Vagina (tissue), 2 donors: ENCODE results near the gene MMP12. TPM values are rescaled to one million over a fixed set of nuclear protein-coding genes. Genes with fewer than 3 reads are reported as not detected.

Experiments
- DNase-seq, 2 donors: peaks; one replicate each; pipeline ENCODE4 v3.0.0-alpha.2; 2017; ENCODE audit errors: extremely low spot score in 2 of 2
- H3K27ac ChIP-seq: fragments of 200-600 bp; sonication (generic); one replicate; pipeline ENCODE4 v1.5.1; 2019
- H3K27me3 ChIP-seq: fragments of 200-600 bp; sonication (generic); one replicate; pipeline ENCODE4 v1.5.1; 2019
- H3K36me3 ChIP-seq, 2 donors: fragments of 200-600 bp; sonication (generic); one replicate each; pipeline ENCODE4 v1.5.1; 2017 to 2019
- H3K4me1 ChIP-seq: fragments of 200-600 bp; sonication (generic); one replicate; pipeline ENCODE4 v1.5.1; 2019
- H3K4me3 ChIP-seq, 2 donors: fragments of 200-600 bp; sonication (generic); 1 replicate in 1 of 2; 2 replicates in 1 of 2; pipeline ENCODE4 v1.5.1; 2016 to 2019
- H3K9me3 ChIP-seq: fragments of 200-600 bp; sonication (generic); one replicate; pipeline ENCODE4 v1.5.1; 2019
- CTCF ChIP-seq, 3 experiments: fragments of 450-650 bp in 2 of 3; fragments of 200-600 bp in 1 of 3; sonication (generic) in 1 of 3; IDR thresholded peaks; one replicate each; pipeline ENCODE4 v1.5.1; 2017 to 2019; ENCODE audit warnings: antibody characterized with exemption in 3 of 3, mild to moderate bottlenecking in 2 of 3, moderate library complexity in 2 of 3
- POLR2A ChIP-seq, 2 donors: fragments of 450-650 bp; IDR thresholded peaks; one replicate each; pipeline ENCODE4 v1.6.1; 2017; ENCODE audit warnings: antibody characterized with exemption in 2 of 2, mild to moderate bottlenecking in 2 of 2, moderate library complexity in 2 of 2
- POLR2AphosphoS5 ChIP-seq, 2 donors: sonication (generic); formaldehyde crosslinking; IDR thresholded peaks; one replicate each; pipeline ENCODE4 v1.9.0; 2017; ENCODE audit warnings: antibody characterized with exemption in 2 of 2, mild to moderate bottlenecking in 2 of 2, low read depth in 1 of 2; ENCODE audit not compliant: insufficient read depth in 1 of 2
- intact Hi-C: fragments of 100-400 bp; cut with DNase I; formaldehyde crosslinking; loops from one replicate; pipeline ENCODE4 v1.15.1; 2023
- total RNA-seq: library from RNA; depleted of rRNA; stranded (reverse); fragments of >200 nt; gene quantifications from one replicate; pipeline ENCODE4 v1.2.3, GENCODE V29; 2016

Gene MMP12
- total RNA-seq, 1 donor from 2014 or later, result not detected

GRCh38 chr11:102853055-102853454 lies 21.7 kb downstream of the MMP12 start:
- Histone ChIP-seq H3K9me3 (no peaks in the 10 kb centered on the region), H3K4me1 (no peaks in the 10 kb centered on the region), H3K4me3 (no peak overlapping the region), H3K27me3 (no peaks in the 10 kb centered on the region), H3K36me3 (no peaks in the 10 kb centered on the region), H3K27ac (no peak overlapping the region)
- no peak for DNase-seq
- no peak for TF ChIP-seq POLR2A (IDR thresholded peaks at IDR 0.05)
- TF ChIP-seq CTCF (IDR thresholded peaks at IDR 0.05), result no peak
- TF ChIP-seq POLR2AphosphoS5 (IDR thresholded peaks at IDR 0.05; ENCODE audit: insufficient read depth in 1 of 2, low read depth in 1 of 2), result no peak
- intact Hi-C loops, result no loop called here

- H3K9me3 ChIP-seq, result no peaks in the 10 kb centered on the region
- no peaks in the 10 kb centered on the region for H3K4me1 ChIP-seq
- no peak for TF ChIP-seq CTCF (IDR thresholded peaks at IDR 0.05)
- no peak for TF ChIP-seq POLR2AphosphoS5 (IDR thresholded peaks at IDR 0.05; ENCODE audit: insufficient read depth in 1 of 2, low read depth in 1 of 2)
- TF ChIP-seq POLR2A (IDR thresholded peaks at IDR 0.05), result no peak
- H3K27me3 ChIP-seq, result no peaks in the 10 kb centered on the region
- no peak overlapping the region for H3K27ac ChIP-seq
- intact Hi-C loops, result no loop called here
- H3K36me3 ChIP-seq, result no peaks in the 10 kb centered on the region
- DNase-seq, result no peak
- H3K4me3 ChIP-seq, result no peak overlapping the region
These were observed 23.6 kb downstream of the MMP12 start for GRCh38 chr11:102850973-102851745.

GRCh38 chr11:102849311-102849710 lies 25.5 kb downstream of the MMP12 start:
- DNase-seq, result no peak
- Histone ChIP-seq H3K27me3 (no peaks in the 10 kb centered on the region), H3K36me3 (no peaks in the 10 kb centered on the region), H3K4me1 (no peaks in the 10 kb centered on the region), H3K4me3 (no peak overlapping the region), H3K9me3 (no peaks in the 10 kb centered on the region), H3K27ac (no peak overlapping the region)
- TF ChIP-seq POLR2AphosphoS5 (IDR thresholded peaks at IDR 0.05; ENCODE audit: insufficient read depth in 1 of 2, low read depth in 1 of 2) (no peak), CTCF (IDR thresholded peaks at IDR 0.05) (no peak), POLR2A (IDR thresholded peaks at IDR 0.05) (no peak)
- intact Hi-C loops, result no loop called here

GRCh38 chr11:102846292-102846691 lies 28.5 kb downstream of the MMP12 start:
- no peaks in the 10 kb centered on the region for H3K9me3 ChIP-seq
- no peaks in the 10 kb centered on the region for H3K36me3 ChIP-seq
- intact Hi-C loops, result no loop called here
- no peak overlapping the region for H3K4me3 ChIP-seq
- H3K4me1 ChIP-seq, result no peaks in the 10 kb centered on the region
- H3K27ac ChIP-seq, result no peak overlapping the region
- H3K27me3 ChIP-seq, result no peaks in the 10 kb centered on the region
- TF ChIP-seq POLR2AphosphoS5 (IDR thresholded peaks at IDR 0.05; ENCODE audit: insufficient read depth in 1 of 2, low read depth in 1 of 2) (no peak), POLR2A (IDR thresholded peaks at IDR 0.05) (no peak), CTCF (IDR thresholded peaks at IDR 0.05) (no peak)
- no peak for DNase-seq

GRCh38 chr11:102843489-102843888 lies 31.3 kb downstream of the MMP12 start, which contains the start of gene MMP3:
Gene MMP3, minus strand, starts transcription at chr11:102843609. Its CDS starts 63 bp downstream, at chr11:102843546.
- H3K27ac ChIP-seq, result no peak within 1 kb of the TSS
- intact Hi-C loops, result no loop called here
- no peaks in the 10 kb centered on the region for H3K4me1 ChIP-seq
- H3K36me3 ChIP-seq, result no peaks in the 10 kb centered on the region
- H3K4me3 ChIP-seq, result no peak within 1 kb of the TSS
- H3K9me3 ChIP-seq, result no peaks in the 10 kb centered on the region
- H3K27me3 ChIP-seq, result no peaks in the 10 kb centered on the region
- no peak for TF ChIP-seq CTCF (IDR thresholded peaks at IDR 0.05)
- TF ChIP-seq POLR2AphosphoS5 (IDR thresholded peaks at IDR 0.05; ENCODE audit: insufficient read depth in 1 of 2, low read depth in 1 of 2), result no peak
- TF ChIP-seq POLR2A (IDR thresholded peaks at IDR 0.05), result no peak
- DNase-seq, result no peak
